IMR-90 (cell line): ENCODE measurements around the gene CDH23. TPM values are rescaled to one million over a fixed set of nuclear protein-coding genes. Genes with fewer than 3 reads are reported as not detected.

ENCODE experiments used
- ATAC-seq: fragments of 200-7000 bp; cut with Tn5 transposase; 2 replicates; pipeline ENCODE4 v1.9.1; 2020; ENCODE audit warnings: low read depth, mild to moderate bottlenecking, moderate library complexity
- BruUV-seq: library from RNA; stranded (reverse); fragments of 400-500 nt; replicated peaks from 2 replicates; lab custom pipeline; 2021; lab: Mats Ljungman, UMichigan
- CTCF ChIA-PET: fragments of 300-600 bp; formaldehyde crosslinking; extraction: SDS; loops from one replicate; lab custom pipeline; 2021; ENCODE audit warnings: antibody characterized with exemption; lab: Yijun Ruan, JAX
- POLR2A ChIA-PET: fragments of 300-600 bp; sonication (Branson Sonifier 250); formaldehyde crosslinking; loops from one replicate; lab custom pipeline; 2022; ENCODE audit warnings: antibody characterized with exemption; ENCODE audit not compliant: unreplicated experiment; lab: Charles Lee
- DNase-seq: peaks from one replicate; pipeline ENCODE4 v3.0.0; 2013
- H2AFZ ChIP-seq: replicated peaks from 2 replicates; pipeline ENCODE3; 2013; ENCODE audit warnings: low read length, mild to moderate bottlenecking; ENCODE audit not compliant: poor library complexity
- H2AK5ac ChIP-seq: 2 replicates; pipeline ENCODE4 v1.6.1; 2013; ENCODE audit warnings: low read depth, low read length, inconsistent platforms
- H2AK9ac ChIP-seq: replicated peaks from 2 replicates; pipeline ENCODE3; 2013; ENCODE audit warnings: mild to moderate bottlenecking, low read depth, low read length, moderate library complexity; ENCODE audit not compliant: poor library complexity
- H2BK120ac ChIP-seq: 2 replicates; pipeline ENCODE4 v1.6.1; 2013; ENCODE audit warnings: low read depth, low read length, inconsistent platforms
- H2BK15ac ChIP-seq: 3 replicates; pipeline ENCODE4 v1.6.1; 2013; ENCODE audit warnings: low read depth, low read length, inconsistent platforms
- H2BK20ac ChIP-seq: 2 replicates; pipeline ENCODE4 v1.6.1; 2013; ENCODE audit warnings: low read depth, mild to moderate bottlenecking, inconsistent platforms, low read length, moderate library complexity
- H2BK5ac ChIP-seq: 2 replicates; pipeline ENCODE4 v1.6.1; 2013; ENCODE audit warnings: mild to moderate bottlenecking, low read depth, low read length, inconsistent platforms; ENCODE audit not compliant: poor library complexity, severe bottlenecking
- H3K14ac ChIP-seq: replicated peaks from 2 replicates; pipeline ENCODE4 v1.6.1; 2013; ENCODE audit warnings: low read depth, low read length, inconsistent platforms
- H3K18ac ChIP-seq: 2 replicates; pipeline ENCODE4 v1.6.1; 2013; ENCODE audit warnings: low read depth, low read length, control low read depth
- H3K23ac ChIP-seq: 2 replicates; pipeline ENCODE4 v1.6.1; 2013; ENCODE audit warnings: low read depth, low read length, inconsistent platforms
- H3K27ac ChIP-seq: 2 replicates; pipeline ENCODE4 v1.5.1; 2013; ENCODE audit warnings: mild to moderate bottlenecking, control low read depth, low read length; ENCODE audit not compliant: insufficient read depth
- H3K27me3 ChIP-seq: 2 replicates; pipeline ENCODE4 v1.6.1; 2013; ENCODE audit warnings: low read length; ENCODE audit not compliant: control insufficient read depth, insufficient read depth
- H3K36me3 ChIP-seq: 2 replicates; pipeline ENCODE4 v1.6.1; 2013; ENCODE audit warnings: low read length, mixed read lengths; ENCODE audit not compliant: control insufficient read depth, insufficient read depth
- H3K4ac ChIP-seq: 2 replicates; pipeline ENCODE4 v1.6.1; 2013; ENCODE audit warnings: low read depth, low read length, inconsistent platforms
- H3K4me1 ChIP-seq: 2 replicates; pipeline ENCODE4 v1.6.1; 2013; ENCODE audit warnings: low read length, mixed read lengths; ENCODE audit not compliant: control insufficient read depth, insufficient read depth
- H3K4me2 ChIP-seq: 2 replicates; pipeline ENCODE4 v1.6.1; 2013; ENCODE audit warnings: low read depth, mild to moderate bottlenecking, control low read depth, low read length, moderate library complexity
- H3K4me3 ChIP-seq: 2 replicates; pipeline ENCODE4 v1.5.1; 2013; ENCODE audit warnings: low read depth, mild to moderate bottlenecking, control low read depth, low read length, moderate library complexity; ENCODE audit not compliant: insufficient read depth
- H3K56ac ChIP-seq: 2 replicates; pipeline ENCODE4 v1.6.1; 2013; ENCODE audit warnings: low read length, inconsistent platforms; ENCODE audit not compliant: insufficient read depth; ENCODE audit errors: extremely low read depth
- H3K79me1 ChIP-seq, 2 experiments: 2 replicates each; pipeline ENCODE4 v1.6.1; 2013; ENCODE audit warnings: low read length in 2 of 2, inconsistent platforms in 1 of 2, low read depth in 1 of 2
- H3K9ac ChIP-seq: 2 replicates; pipeline ENCODE4 v1.6.1; 2013; ENCODE audit warnings: low read depth, low read length, control low read depth
- H3K9me1 ChIP-seq: 2 replicates; pipeline ENCODE4 v1.6.1; 2013; ENCODE audit warnings: low read length, inconsistent platforms; ENCODE audit not compliant: insufficient read depth
- H3K9me3 ChIP-seq: 2 replicates; pipeline ENCODE4 v1.6.1; 2013; ENCODE audit warnings: low read length; ENCODE audit not compliant: control insufficient read depth, insufficient read depth
- H4K20me1 ChIP-seq: 2 replicates; pipeline ENCODE4 v1.6.1; 2013; ENCODE audit warnings: low read length, inconsistent platforms; ENCODE audit not compliant: insufficient read depth
- H4K5ac ChIP-seq: 2 replicates; pipeline ENCODE4 v1.6.1; 2013; ENCODE audit warnings: mild to moderate bottlenecking, low read depth, low read length, control low read depth
- H4K8ac ChIP-seq, 2 experiments: 2 replicates each; pipeline ENCODE4 v1.6.1; 2013; ENCODE audit warnings: low read depth in 2 of 2, low read length in 2 of 2, control low read depth in 1 of 2, inconsistent platforms in 1 of 2
- H4K91ac ChIP-seq: 2 replicates; pipeline ENCODE4 v1.6.1; 2013; ENCODE audit warnings: low read depth, low read length, inconsistent platforms; ENCODE audit not compliant: insufficient read depth
- BHLHE40 ChIP-seq: fragments of 150-350 bp; IDR thresholded peaks from 2 replicates; pipeline ENCODE4 v1.6.1; 2016; ENCODE audit warnings: mild to moderate bottlenecking, low read depth, low read length
- CEBPB ChIP-seq: IDR thresholded peaks from 2 replicates; pipeline ENCODE4 v1.6.1; 2012; ENCODE audit warnings: low read depth, low read length, improper control_type of control experiment
- CHD1 ChIP-seq: IDR thresholded peaks from 2 replicates; pipeline ENCODE4 v1.6.1; 2012; ENCODE audit warnings: low read depth, low read length, improper control_type of control experiment
- ELK1 ChIP-seq: fragments of 150-350 bp; IDR thresholded peaks from 2 replicates; pipeline ENCODE4 v1.6.1; 2016; ENCODE audit warnings: low read depth, mild to moderate bottlenecking, low read length, moderate library complexity, borderline replicate concordance
- FOS ChIP-seq: fragments of 150-350 bp; IDR thresholded peaks from 2 replicates; pipeline ENCODE4 v1.6.1; 2016; ENCODE audit warnings: low read depth, low read length
- MAFK ChIP-seq: IDR thresholded peaks from 2 replicates; pipeline ENCODE4 v1.6.1; 2012; ENCODE audit warnings: low read depth, low read length, improper control_type of control experiment
- MAZ ChIP-seq: IDR thresholded peaks from 2 replicates; pipeline ENCODE4 v1.6.1; 2012; ENCODE audit warnings: low read depth, mild to moderate bottlenecking, low read length, improper control_type of control experiment, moderate library complexity, borderline replicate concordance
- MXI1 ChIP-seq: IDR thresholded peaks from 2 replicates; pipeline ENCODE4 v1.6.1; 2012; ENCODE audit warnings: low read depth, mild to moderate bottlenecking, low read length, moderate library complexity, borderline replicate concordance
- NFE2L2 ChIP-seq: fragments of 150-350 bp; IDR thresholded peaks from 2 replicates; pipeline ENCODE4 v1.6.1; 2016; ENCODE audit warnings: low read depth, mild to moderate bottlenecking, low read length
- POLR2A ChIP-seq: IDR thresholded peaks from 2 replicates; pipeline ENCODE4 v1.6.1; 2012; ENCODE audit warnings: mild to moderate bottlenecking, low read depth, low read length
- RCOR1 ChIP-seq: IDR thresholded peaks from 2 replicates; pipeline ENCODE4 v1.6.1; 2012; ENCODE audit warnings: mild to moderate bottlenecking, low read length, improper control_type of control experiment; ENCODE audit not compliant: insufficient replicate concordance
- RFX5 ChIP-seq: IDR thresholded peaks from 2 replicates; pipeline ENCODE4 v1.8.0; 2012; ENCODE audit warnings: low read depth, mild to moderate bottlenecking, low read length, moderate library complexity
- SMC3 ChIP-seq: fragments of 150-350 bp; IDR thresholded peaks from 2 replicates; pipeline ENCODE4 v1.6.1; 2016; ENCODE audit warnings: low read depth, mild to moderate bottlenecking, antibody characterized with exemption, low read length, moderate library complexity
- WGBS, 2 experiments: methylation state at CpG; one replicate each; pipeline versions ENCODE4 v1.1.5 to v1.1.7; 2013; ENCODE audit warnings: missing lambda C conversion rate in 2 of 2; ENCODE audit not compliant: insufficient read length in 1 of 2; ENCODE audit errors: extremely low coverage in 2 of 2; 5-methylcytosine and 5-hydroxymethylcytosine counted together
- dilution Hi-C: fragments of 300-500 bp; cut with HindIII; formaldehyde crosslinking; loops from one replicate; pipeline ENCODE4 v1.14.3; 2018; ENCODE audit warnings: low sequenced_read_pairs; ENCODE audit not compliant: unreplicated experiment
- in situ Hi-C: fragments of 300-500 bp; cut with MboI; formaldehyde crosslinking; loops from 3 replicates; pipeline ENCODE4 v1.14.3; 2019; ENCODE audit warnings: low sequenced_read_pairs, inconsistent platforms, mixed read lengths
- intact Hi-C: fragments of 100-400 bp; cut with micrococcal nuclease; formaldehyde crosslinking; loops from 2 replicates; pipeline ENCODE4 v1.10.0; 2022
- polyA plus RNA-seq, 3 experiments: library from polyadenylated mRNA; depleted of rRNA; stranded (reverse); fragments of >200 nt; gene quantifications; 2 replicates each; pipeline ENCODE4 v1.2.3, GENCODE V29; 2012; ENCODE audit warnings: low replicate concordance in 1 of 3
- total RNA-seq: library from RNA; depleted of rRNA; stranded (reverse); fragments of >200 nt; gene quantifications from 2 replicates; pipeline ENCODE4 v1.2.3, GENCODE V29; 2012
- TF ChIP-seq, protein P1 (sequence below): conservative IDR thresholded peaks from 2 replicates; pipeline ENCODE4 v1.5.1; 2012; ENCODE audit warnings: mild to moderate bottlenecking, low read depth, low read length, improper control_type of control experiment
- TF ChIP-seq, protein P2 (sequence below): fragments of 150-350 bp; IDR thresholded peaks from 2 replicates; pipeline ENCODE4 v1.6.1; 2017; ENCODE audit warnings: mild to moderate bottlenecking, antibody characterized with exemption, low read length, low read depth

Gene CDH23
- total and polyA plus RNA-seq, 2 of the 4 experiments (the other 2 are of a cell fraction) = under 0.01 to 0.03 TPM

DNA sequence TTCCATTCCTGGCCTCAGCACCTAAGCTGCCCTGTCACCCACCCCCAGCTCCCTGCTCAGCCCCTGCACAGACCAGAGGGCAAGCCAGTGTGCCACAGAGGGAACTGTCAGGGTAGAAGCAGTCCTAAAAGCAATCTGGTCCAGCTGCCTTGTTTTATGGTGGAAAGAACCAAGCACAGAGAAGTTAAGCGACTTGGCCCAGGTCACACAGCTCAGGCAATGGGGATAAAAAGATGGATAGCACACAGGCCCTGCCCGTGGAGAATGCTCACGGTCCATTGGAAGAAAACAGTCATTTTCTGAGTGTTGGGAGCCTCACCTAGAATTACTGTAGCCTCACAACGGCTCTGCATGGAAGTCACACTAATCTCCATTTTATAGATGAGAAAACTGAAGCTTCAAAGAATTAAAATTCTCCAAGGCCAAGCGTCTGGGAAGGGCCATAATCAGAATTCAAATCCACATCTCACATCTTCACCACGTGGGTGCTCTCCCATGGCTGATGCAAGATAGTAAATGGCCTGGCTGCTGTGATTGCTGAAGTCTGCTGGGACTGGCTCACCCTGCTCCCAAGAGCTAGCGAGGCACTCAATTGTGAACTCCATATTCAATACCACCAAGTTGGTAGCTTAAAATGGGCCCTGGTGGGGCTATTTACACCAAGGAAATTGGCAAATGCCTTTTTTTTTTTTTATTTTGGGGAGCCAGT is 296.0 kb downstream of the CDH23 start:
- Histone ChIP-seq H2BK20ac (no peak overlapping the region), H2BK5ac (no peak overlapping the region), H3K9ac (no peak overlapping the region), H4K5ac (no peak overlapping the region), H3K23ac (no peak overlapping the region), H4K8ac (no peak overlapping the region), H2BK15ac (no peak overlapping the region), H3K14ac (no peak overlapping the region), H2AK9ac (no peak overlapping the region), H3K36me3 (no peaks in the 10 kb centered on the region), H3K18ac (no peak overlapping the region), H3K56ac (no peak overlapping the region), H3K4me1 (no peaks in the 10 kb centered on the region), H2BK120ac (no peak overlapping the region), H4K20me1 (no peaks in the 10 kb centered on the region), H3K4me3 (no peak overlapping the region), H2AK5ac (no peak overlapping the region), H4K91ac (no peak overlapping the region), H3K4me2 (no peak overlapping the region), H2AFZ (no peak overlapping the region), H3K9me1 (no peaks in the 10 kb centered on the region), H3K79me1 (no peaks in the 10 kb centered on the region), H3K27me3 (peaks cover 8% of the 10 kb centered on the region; the same call in 1 of the 2 replicates), H3K9me3 (no peaks in the 10 kb centered on the region), H3K27ac (no peak overlapping the region), H3K4ac (no peak overlapping the region)
- ChIA-PET CTCF (interaction anchor here (0.6 to 0.8 kb wide), 2 partner anchors 15 to 22 kb away, joined by 3 to 7 read pairs; no protein-coding TSS in a partner anchor), POLR2A (no interaction called here)
- no peak for ATAC-seq
- intact Hi-C loops (no loop called here), in situ Hi-C loops (no loop called here), dilution Hi-C loops (no loop called here)
- no TSS peak for BruUV-seq
- no peak for TF ChIP-seq CEBPB
- TF ChIP-seq, protein P1, sequence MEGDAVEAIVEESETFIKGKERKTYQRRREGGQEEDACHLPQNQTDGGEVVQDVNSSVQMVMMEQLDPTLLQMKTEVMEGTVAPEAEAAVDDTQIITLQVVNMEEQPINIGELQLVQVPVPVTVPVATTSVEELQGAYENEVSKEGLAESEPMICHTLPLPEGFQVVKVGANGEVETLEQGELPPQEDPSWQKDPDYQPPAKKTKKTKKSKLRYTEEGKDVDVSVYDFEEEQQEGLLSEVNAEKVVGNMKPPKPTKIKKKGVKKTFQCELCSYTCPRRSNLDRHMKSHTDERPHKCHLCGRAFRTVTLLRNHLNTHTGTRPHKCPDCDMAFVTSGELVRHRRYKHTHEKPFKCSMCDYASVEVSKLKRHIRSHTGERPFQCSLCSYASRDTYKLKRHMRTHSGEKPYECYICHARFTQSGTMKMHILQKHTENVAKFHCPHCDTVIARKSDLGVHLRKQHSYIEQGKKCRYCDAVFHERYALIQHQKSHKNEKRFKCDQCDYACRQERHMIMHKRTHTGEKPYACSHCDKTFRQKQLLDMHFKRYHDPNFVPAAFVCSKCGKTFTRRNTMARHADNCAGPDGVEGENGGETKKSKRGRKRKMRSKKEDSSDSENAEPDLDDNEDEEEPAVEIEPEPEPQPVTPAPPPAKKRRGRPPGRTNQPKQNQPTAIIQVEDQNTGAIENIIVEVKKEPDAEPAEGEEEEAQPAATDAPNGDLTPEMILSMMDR = no peak
- no peak for TF ChIP-seq ELK1
- no peak for TF ChIP-seq BHLHE40
- no peak for TF ChIP-seq SMC3
- TF ChIP-seq CHD1 = no peak
- TF ChIP-seq RFX5 = no peak
- TF ChIP-seq NFE2L2 = no peak
- TF ChIP-seq POLR2A = no peak
- no peak for TF ChIP-seq RCOR1
- TF ChIP-seq, protein P2, sequence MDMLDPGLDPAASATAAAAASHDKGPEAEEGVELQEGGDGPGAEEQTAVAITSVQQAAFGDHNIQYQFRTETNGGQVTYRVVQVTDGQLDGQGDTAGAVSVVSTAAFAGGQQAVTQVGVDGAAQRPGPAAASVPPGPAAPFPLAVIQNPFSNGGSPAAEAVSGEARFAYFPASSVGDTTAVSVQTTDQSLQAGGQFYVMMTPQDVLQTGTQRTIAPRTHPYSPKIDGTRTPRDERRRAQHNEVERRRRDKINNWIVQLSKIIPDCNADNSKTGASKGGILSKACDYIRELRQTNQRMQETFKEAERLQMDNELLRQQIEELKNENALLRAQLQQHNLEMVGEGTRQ = no peak
- no peak for TF ChIP-seq FOS
- no peak for TF ChIP-seq MAFK
- no peak for TF ChIP-seq MAZ
- TF ChIP-seq MXI1 = no peak
- WGBS, 2 experiments = no CpG with 5 or more reads among the region's 7 CpGs
- DNase-seq = no peak
